Gastrocnemius medialis (tissue), 4 donors: Measurements from ENCODE around the gene CIZ1.

Source experiments
- POLR2A ChIP-seq, 2 donors: fragments of 450-650 bp; IDR thresholded peaks; one replicate each; pipeline ENCODE4 v1.6.1; 2017; ENCODE audit warnings: antibody characterized with exemption in 2 of 2, mild to moderate bottlenecking in 2 of 2, moderate library complexity in 2 of 2
- TF ChIP-seq, protein P1 (sequence below), 5 experiments: fragments of 450-650 bp in 3 of 5; fragments of 200-600 bp in 2 of 5; sonication (generic) in 2 of 5; IDR thresholded peaks in 4 of 5; conservative IDR thresholded peaks in 1 of 5; 1 replicate in 4 of 5; 2 replicates in 1 of 5; pipeline ENCODE4 v1.5.1; 2016 to 2019; ENCODE audit warnings: antibody characterized with exemption in 5 of 5, mild to moderate bottlenecking in 3 of 5, moderate library complexity in 3 of 5

GRCh38 chr9:128214571-128215490, 23.5 kb upstream of the CIZ1 start:
- TF ChIP-seq, protein P1, sequence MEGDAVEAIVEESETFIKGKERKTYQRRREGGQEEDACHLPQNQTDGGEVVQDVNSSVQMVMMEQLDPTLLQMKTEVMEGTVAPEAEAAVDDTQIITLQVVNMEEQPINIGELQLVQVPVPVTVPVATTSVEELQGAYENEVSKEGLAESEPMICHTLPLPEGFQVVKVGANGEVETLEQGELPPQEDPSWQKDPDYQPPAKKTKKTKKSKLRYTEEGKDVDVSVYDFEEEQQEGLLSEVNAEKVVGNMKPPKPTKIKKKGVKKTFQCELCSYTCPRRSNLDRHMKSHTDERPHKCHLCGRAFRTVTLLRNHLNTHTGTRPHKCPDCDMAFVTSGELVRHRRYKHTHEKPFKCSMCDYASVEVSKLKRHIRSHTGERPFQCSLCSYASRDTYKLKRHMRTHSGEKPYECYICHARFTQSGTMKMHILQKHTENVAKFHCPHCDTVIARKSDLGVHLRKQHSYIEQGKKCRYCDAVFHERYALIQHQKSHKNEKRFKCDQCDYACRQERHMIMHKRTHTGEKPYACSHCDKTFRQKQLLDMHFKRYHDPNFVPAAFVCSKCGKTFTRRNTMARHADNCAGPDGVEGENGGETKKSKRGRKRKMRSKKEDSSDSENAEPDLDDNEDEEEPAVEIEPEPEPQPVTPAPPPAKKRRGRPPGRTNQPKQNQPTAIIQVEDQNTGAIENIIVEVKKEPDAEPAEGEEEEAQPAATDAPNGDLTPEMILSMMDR (IDR thresholded peaks at IDR 0.05 in 4 of 5, conservative IDR thresholded peaks at IDR 0.05 in 1 of 5) = no peak
- no peak for TF ChIP-seq POLR2A (IDR thresholded peaks at IDR 0.05)
